Trophoblast cell (in vitro differentiated cells and primary cell): Measurements from ENCODE around the gene CTSG.

ENCODE experiments used
- DNase-seq, 2 donors: peaks; one replicate each; pipeline ENCODE4 v3.0.0-alpha.2; 2016
- H2AFZ ChIP-seq: 2 replicates; pipeline ENCODE4 v1.6.1; 2013; ENCODE audit warnings: low read length, moderate library complexity, mild to moderate bottlenecking; ENCODE audit not compliant: insufficient read depth, poor library complexity
- H2AK5ac ChIP-seq: 2 replicates; pipeline ENCODE4 v1.6.1; 2013; ENCODE audit warnings: mild to moderate bottlenecking, low read length
- H2BK120ac ChIP-seq: 2 replicates; pipeline ENCODE4 v1.6.1; 2013; ENCODE audit warnings: low read length, mild to moderate bottlenecking, moderate library complexity; ENCODE audit not compliant: insufficient read depth, poor library complexity
- H2BK12ac ChIP-seq: 2 replicates; pipeline ENCODE4 v1.6.1; 2013; ENCODE audit warnings: mild to moderate bottlenecking, low read length, moderate library complexity
- H2BK5ac ChIP-seq: 2 replicates; pipeline ENCODE4 v1.6.1; 2013; ENCODE audit warnings: low read length, low read depth, moderate library complexity, mild to moderate bottlenecking; ENCODE audit not compliant: poor library complexity
- H3K14ac ChIP-seq: 2 replicates; pipeline ENCODE4 v1.6.1; 2013; ENCODE audit warnings: mild to moderate bottlenecking, low read length
- H3K18ac ChIP-seq: 2 replicates; pipeline ENCODE4 v1.6.1; 2013; ENCODE audit warnings: mild to moderate bottlenecking, low read length
- H3K23ac ChIP-seq: 2 replicates; pipeline ENCODE4 v1.6.1; 2013; ENCODE audit warnings: low read length
- H3K27ac ChIP-seq: 2 replicates; pipeline ENCODE4 v1.5.1; 2013; ENCODE audit warnings: low read depth, mild to moderate bottlenecking, inconsistent platforms, low read length, moderate library complexity
- H3K27me3 ChIP-seq: 2 replicates; pipeline ENCODE4 v1.6.1; 2013; ENCODE audit warnings: inconsistent platforms, mild to moderate bottlenecking, low read length, moderate library complexity; ENCODE audit not compliant: insufficient read depth
- H3K36me3 ChIP-seq, 2 experiments: 1 replicate in 1 of 2; 2 replicates in 1 of 2; pipeline ENCODE4 v1.6.1; 2013; ENCODE audit warnings: low read length in 2 of 2, mild to moderate bottlenecking in 2 of 2, moderate library complexity in 1 of 2; ENCODE audit not compliant: insufficient read depth in 2 of 2, control insufficient read depth in 1 of 2
- H3K4ac ChIP-seq: 2 replicates; pipeline ENCODE4 v1.6.1; 2013; ENCODE audit warnings: low read depth, mild to moderate bottlenecking, low read length, moderate library complexity
- H3K4me1 ChIP-seq, 2 experiments: 1 replicate in 1 of 2; 2 replicates in 1 of 2; pipeline ENCODE4 v1.6.1; 2013; ENCODE audit warnings: low read length in 2 of 2, mild to moderate bottlenecking in 2 of 2, moderate library complexity in 1 of 2; ENCODE audit not compliant: insufficient read depth in 2 of 2, control insufficient read depth in 1 of 2
- H3K4me2 ChIP-seq: 2 replicates; pipeline ENCODE4 v1.6.1; 2013; ENCODE audit warnings: inconsistent platforms, mild to moderate bottlenecking, low read length, moderate library complexity
- H3K4me3 ChIP-seq: 2 replicates; pipeline ENCODE4 v1.5.1; 2013; ENCODE audit warnings: mild to moderate bottlenecking, low read depth, low read length, inconsistent platforms
- H3K79me1 ChIP-seq: one replicate; pipeline ENCODE4 v1.6.1; 2013; ENCODE audit warnings: low read length
- H3K79me2 ChIP-seq: 2 replicates; pipeline ENCODE4 v1.6.1; 2013; ENCODE audit warnings: low read length, mild to moderate bottlenecking; ENCODE audit not compliant: control insufficient read depth, insufficient read depth, poor library complexity
- H3K9ac ChIP-seq: 2 replicates; pipeline ENCODE4 v1.6.1; 2013; ENCODE audit warnings: mild to moderate bottlenecking, low read length
- H3K9me3 ChIP-seq: 2 replicates; pipeline ENCODE4 v1.6.1; 2013; ENCODE audit warnings: low read depth, mild to moderate bottlenecking, control low read depth, inconsistent platforms, low read length; ENCODE audit not compliant: insufficient read depth
- H4K12ac ChIP-seq: 2 replicates; pipeline ENCODE4 v1.6.1; 2013; ENCODE audit warnings: low read depth, mild to moderate bottlenecking, low read length, moderate library complexity
- H4K8ac ChIP-seq: 2 replicates; pipeline ENCODE4 v1.6.1; 2013; ENCODE audit warnings: low read depth, mild to moderate bottlenecking, low read length, moderate library complexity
- H4K91ac ChIP-seq: one replicate; pipeline ENCODE4 v1.6.1; 2013; ENCODE audit warnings: low read depth, mild to moderate bottlenecking, low read length, moderate library complexity
- WGBS: extraction: QIAGEN DNeasy Blood & Tissue Kit; methylation state at CpG from one replicate; pipeline ENCODE4 v1.1.7; 2013; ENCODE audit warnings: missing lambda C conversion rate; ENCODE audit not compliant: insufficient read length, insufficient coverage; ENCODE audit errors: extremely low coverage; 5-methylcytosine and 5-hydroxymethylcytosine counted together

CTSG gene

GRCh38 chr14:24609655-24610344 lies 33.8 kb upstream of the CTSG start, which contains the start of gene GZMH:
Gene GZMH (minus strand): TSS chr14:24609685. CDS start chr14:24609613, 72 bp downstream.
- WGBS = no CpG with 5 or more reads among the region's 2 CpGs
- H3K4me2 ChIP-seq = no peak within 1 kb of the TSS
- H2AK5ac ChIP-seq = no peak within 1 kb of the TSS
- no peak within 1 kb of the TSS for H3K4me3 ChIP-seq
- DNase-seq = no peak
- no peak within 1 kb of the TSS for H2BK5ac ChIP-seq
- peaks cover 43% of the 10 kb centered on the region for H3K9me3 ChIP-seq
- no peak within 1 kb of the TSS for H3K4ac ChIP-seq
- no peak within 1 kb of the TSS for H3K23ac ChIP-seq
- H3K79me1 ChIP-seq = no peaks in the 10 kb centered on the region
- H3K27me3 ChIP-seq = no peaks in the 10 kb centered on the region
- no peaks in the 10 kb centered on the region for H3K79me2 ChIP-seq
- no peak within 1 kb of the TSS for H3K14ac ChIP-seq
- no peaks in the 10 kb centered on the region for H3K36me3 ChIP-seq
- no peak within 1 kb of the TSS for H4K91ac ChIP-seq
- no peaks in the 10 kb centered on the region for H3K4me1 ChIP-seq
- no peak within 1 kb of the TSS for H3K27ac ChIP-seq
- no peak within 1 kb of the TSS for H2BK12ac ChIP-seq
- H2BK120ac ChIP-seq = no peak within 1 kb of the TSS
- H4K12ac ChIP-seq = no peak within 1 kb of the TSS
- no peak within 1 kb of the TSS for H2AFZ ChIP-seq
- H3K18ac ChIP-seq = no peak within 1 kb of the TSS
- no peak within 1 kb of the TSS for H3K9ac ChIP-seq
- no peak within 1 kb of the TSS for H4K8ac ChIP-seq

- Histone ChIP-seq H3K4me2 (no peak overlapping the region), H3K9ac (no peak overlapping the region), H3K14ac (no peak overlapping the region), H2AK5ac (no peak overlapping the region), H3K18ac (no peak overlapping the region), H3K4me1 (no peaks in the 10 kb centered on the region), H3K36me3 (no peaks in the 10 kb centered on the region), H3K79me1 (no peaks in the 10 kb centered on the region), H4K8ac (no peak overlapping the region), H3K9me3 (peaks cover 37% of the 10 kb centered on the region), H3K79me2 (no peaks in the 10 kb centered on the region), H3K4me3 (no peak overlapping the region), H4K91ac (no peak overlapping the region), H3K27ac (no peak overlapping the region), H3K4ac (no peak overlapping the region), H2BK5ac (no peak overlapping the region), H3K23ac (no peak overlapping the region), H2BK120ac (no peak overlapping the region), H4K12ac (no peak overlapping the region), H3K27me3 (no peaks in the 10 kb centered on the region), H2BK12ac (no peak overlapping the region), H2AFZ (no peak overlapping the region)
- no CpG with 5 or more reads among the region's 8 CpGs for WGBS
- no peak for DNase-seq
Measured at GRCh38 chr14:24607635-24608514, 31.8 kb upstream of the CTSG start.

- WGBS = no CpG with 5 or more reads among the region's 4 CpGs
Measured at GRCh38 chr14:24607081-24607480, 31.0 kb upstream of the CTSG start.

GRCh38 chr14:24606297-24606696 lies 30.2 kb upstream of the CTSG start:
- H3K23ac ChIP-seq = no peak overlapping the region
- no CpG with 5 or more reads among the region's 3 CpGs for WGBS
- H3K4me1 ChIP-seq = no peaks in the 10 kb centered on the region
- no peaks in the 10 kb centered on the region for H3K36me3 ChIP-seq
- no peak overlapping the region for H4K91ac ChIP-seq
- no peak overlapping the region for H3K9ac ChIP-seq
- peaks cover 31% of the 10 kb centered on the region for H3K9me3 ChIP-seq
- no peaks in the 10 kb centered on the region for H3K79me1 ChIP-seq
- H3K79me2 ChIP-seq = no peaks in the 10 kb centered on the region
- H3K18ac ChIP-seq = no peak overlapping the region
- H2BK5ac ChIP-seq = no peak overlapping the region
- H3K4me3 ChIP-seq = no peak overlapping the region
- no peak overlapping the region for H3K4me2 ChIP-seq
- H3K14ac ChIP-seq = no peak overlapping the region
- no peak overlapping the region for H2BK12ac ChIP-seq
- H4K12ac ChIP-seq = no peak overlapping the region
- no peak overlapping the region for H3K27ac ChIP-seq
- no peak overlapping the region for H3K4ac ChIP-seq
- no peak overlapping the region for H2AFZ ChIP-seq
- H2BK120ac ChIP-seq = no peak overlapping the region
- H3K27me3 ChIP-seq = no peaks in the 10 kb centered on the region
- no peak overlapping the region for H4K8ac ChIP-seq
- no peak overlapping the region for H2AK5ac ChIP-seq
- no peak for DNase-seq

More at GRCh38 chr14:24607081-24607480, 31.0 kb upstream of the CTSG start:
- H4K8ac ChIP-seq = no peak overlapping the region
- H2BK5ac ChIP-seq = no peak overlapping the region
- H2BK120ac ChIP-seq = no peak overlapping the region
- H3K18ac ChIP-seq = no peak overlapping the region
- no peak overlapping the region for H3K23ac ChIP-seq
- no peaks in the 10 kb centered on the region for H3K27me3 ChIP-seq
- no peaks in the 10 kb centered on the region for H3K79me1 ChIP-seq
- no peaks in the 10 kb centered on the region for H3K79me2 ChIP-seq
- no peak overlapping the region for H4K91ac ChIP-seq
- no peak overlapping the region for H3K4me3 ChIP-seq
- no peak overlapping the region for H4K12ac ChIP-seq
- no peak overlapping the region for H2BK12ac ChIP-seq
- no peak overlapping the region for H3K14ac ChIP-seq
- peaks cover 31% of the 10 kb centered on the region for H3K9me3 ChIP-seq
- no peak for DNase-seq
- no peak overlapping the region for H2AFZ ChIP-seq
- H3K9ac ChIP-seq = no peak overlapping the region
- no peak overlapping the region for H2AK5ac ChIP-seq
- H3K4me1 ChIP-seq = no peaks in the 10 kb centered on the region
- no peak overlapping the region for H3K27ac ChIP-seq
- H3K4me2 ChIP-seq = no peak overlapping the region
- no peaks in the 10 kb centered on the region for H3K36me3 ChIP-seq
- no peak overlapping the region for H3K4ac ChIP-seq
